ENCODE measurements around the gene ZBTB8A. TPM values are rescaled to one million over a fixed set of nuclear protein-coding genes. Genes with fewer than 3 reads are reported as not detected.

ZBTB8A gene
- total and polyA plus RNA-seq, 4 donors, result 0.93 to 3.3 (median 1.3) TPM

DNA sequence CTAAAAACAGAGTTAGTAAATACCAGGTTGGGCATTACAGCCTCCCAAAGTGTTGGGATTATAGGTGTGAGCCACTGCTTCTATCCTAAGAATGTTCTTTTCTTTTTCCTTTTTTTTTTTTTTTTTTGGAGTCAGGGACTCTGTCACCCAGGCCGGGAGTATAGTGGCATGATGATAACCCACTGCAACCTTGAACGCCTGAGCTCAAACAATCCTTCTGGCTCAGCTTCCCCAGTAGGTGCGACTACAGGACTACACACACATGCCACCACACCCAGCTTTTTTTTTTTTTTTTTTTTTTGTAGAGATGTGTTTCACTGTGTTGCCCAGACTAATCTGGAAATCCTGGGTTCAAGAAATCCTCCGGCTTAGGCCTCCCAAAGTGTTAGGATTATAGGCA is 105.2 kb downstream of the ZBTB8A start:
- no peak for DNase-seq (ENCODE audit: low spot score)
- no peak overlapping the region for H3K4me3 ChIP-seq (ENCODE audit: low read depth in 1 of 3, low read length in 3 of 3)
- WGBS, result 49% methylated on average over 4 of the region's 4 CpGs
- H3K27ac ChIP-seq (ENCODE audit: low read depth in 1 of 2, low read length in 2 of 2), result no peak overlapping the region
- TF ChIP-seq EGR1 (IDR thresholded peaks at IDR 0.05; ENCODE audit: low read depth in 2 of 2), result no peak
- no peak for TF ChIP-seq CTCF (IDR thresholded peaks at IDR 0.05; ENCODE audit: low read depth, low read length, missing input control)
- no peak for TF ChIP-seq SP1 (IDR thresholded peaks at IDR 0.05)
- no peak for TF ChIP-seq JUND (IDR thresholded peaks at IDR 0.05)
- no peak for TF ChIP-seq YY1 (IDR thresholded peaks at IDR 0.05)
- no peak for TF ChIP-seq FOXA2 (IDR thresholded peaks at IDR 0.05)
- no peak for TF ChIP-seq FOXA1 (IDR thresholded peaks at IDR 0.05)
- TF ChIP-seq RXRA (IDR thresholded peaks at IDR 0.05), result no peak
- TF ChIP-seq, protein P1, sequence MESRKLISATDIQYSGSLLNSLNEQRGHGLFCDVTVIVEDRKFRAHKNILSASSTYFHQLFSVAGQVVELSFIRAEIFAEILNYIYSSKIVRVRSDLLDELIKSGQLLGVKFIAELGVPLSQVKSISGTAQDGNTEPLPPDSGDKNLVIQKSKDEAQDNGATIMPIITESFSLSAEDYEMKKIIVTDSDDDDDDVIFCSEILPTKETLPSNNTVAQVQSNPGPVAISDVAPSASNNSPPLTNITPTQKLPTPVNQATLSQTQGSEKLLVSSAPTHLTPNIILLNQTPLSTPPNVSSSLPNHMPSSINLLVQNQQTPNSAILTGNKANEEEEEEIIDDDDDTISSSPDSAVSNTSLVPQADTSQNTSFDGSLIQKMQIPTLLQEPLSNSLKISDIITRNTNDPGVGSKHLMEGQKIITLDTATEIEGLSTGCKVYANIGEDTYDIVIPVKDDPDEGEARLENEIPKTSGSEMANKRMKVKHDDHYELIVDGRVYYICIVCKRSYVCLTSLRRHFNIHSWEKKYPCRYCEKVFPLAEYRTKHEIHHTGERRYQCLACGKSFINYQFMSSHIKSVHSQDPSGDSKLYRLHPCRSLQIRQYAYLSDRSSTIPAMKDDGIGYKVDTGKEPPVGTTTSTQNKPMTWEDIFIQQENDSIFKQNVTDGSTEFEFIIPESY (IDR thresholded peaks at IDR 0.05), result no peak
- TF ChIP-seq TAF1 (conservative IDR thresholded peaks at IDR 0.05), result no peak
- no peak for TF ChIP-seq RAD21 (IDR thresholded peaks at IDR 0.05)
- TF ChIP-seq, protein P2, sequence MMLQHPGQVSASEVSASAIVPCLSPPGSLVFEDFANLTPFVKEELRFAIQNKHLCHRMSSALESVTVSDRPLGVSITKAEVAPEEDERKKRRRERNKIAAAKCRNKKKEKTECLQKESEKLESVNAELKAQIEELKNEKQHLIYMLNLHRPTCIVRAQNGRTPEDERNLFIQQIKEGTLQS (IDR thresholded peaks at IDR 0.05), result no peak
- TF ChIP-seq REST (IDR thresholded peaks at IDR 0.05), result no peak
- no peak for TF ChIP-seq NR2F2 (IDR thresholded peaks at IDR 0.05)
- peaks cover 0 to 10% (median 8%) of the 10 kb centered on the region in 4 donors for H3K4me1 ChIP-seq (ENCODE audit: control insufficient read depth in 4 of 4, insufficient read depth in 4 of 4, low read length in 3 of 4)
- H3K27me3 ChIP-seq (ENCODE audit: control insufficient read depth in 4 of 4, insufficient read depth in 4 of 4, low read length in 3 of 4), result no peaks in the 10 kb centered on the region
- no peaks in the 10 kb centered on the region for H3K9me3 ChIP-seq (ENCODE audit: control insufficient read depth in 4 of 4, low read length in 3 of 4)
- no peak overlapping the region for H3K9ac ChIP-seq (ENCODE audit: low read depth in 1 of 2, low read length in 2 of 2)
- H3K36me3 ChIP-seq (ENCODE audit: control insufficient read depth in 4 of 4, insufficient read depth in 3 of 4, low read depth in 1 of 4, low read length in 3 of 4), result peaks cover 0 to 1% (median 0%) of the 10 kb centered on the region in 4 donors

GRCh38 chr1:32647308-32648134 is 108.3 kb downstream of the ZBTB8A start:
- 75% methylated on average over 6 of the region's 6 CpGs for WGBS
- Histone ChIP-seq H3K9ac (ENCODE audit: low read depth in 1 of 2, low read length in 2 of 2) (no peak overlapping the region), H3K4me1 (ENCODE audit: control insufficient read depth in 4 of 4, insufficient read depth in 4 of 4, low read length in 3 of 4) (peaks cover 3 to 21% (median 14%) of the 10 kb centered on the region in 4 donors), H3K27me3 (ENCODE audit: control insufficient read depth in 4 of 4, insufficient read depth in 4 of 4, low read length in 3 of 4) (no peaks in the 10 kb centered on the region), H3K27ac (ENCODE audit: low read depth in 1 of 2, low read length in 2 of 2) (no peak overlapping the region), H3K36me3 (ENCODE audit: control insufficient read depth in 4 of 4, insufficient read depth in 3 of 4, low read depth in 1 of 4, low read length in 3 of 4) (peaks cover 0 to 4% (median under 1%) of the 10 kb centered on the region in 4 donors), H3K4me3 (ENCODE audit: low read depth in 1 of 3, low read length in 3 of 3) (no peak overlapping the region), H3K9me3 (ENCODE audit: control insufficient read depth in 4 of 4, low read length in 3 of 4) (no peaks in the 10 kb centered on the region)
- no peak for DNase-seq (ENCODE audit: low spot score)
- TF ChIP-seq TAF1 (conservative IDR thresholded peaks at IDR 0.05) (no peak), YY1 (IDR thresholded peaks at IDR 0.05) (no peak), HNF4G (IDR thresholded peaks at IDR 0.05) (no peak), SP1 (IDR thresholded peaks at IDR 0.05) (no peak), RXRA (IDR thresholded peaks at IDR 0.05) (peak in 1 of 2 donors; percentile 48), FOXA2 (IDR thresholded peaks at IDR 0.05) (no peak)
